A549 (cell line): ENCODE data around the gene DHRS3.

Source experiments
- FOSB ChIP-seq: fragments of 250-450 bp; sonication (Bioruptor Pico); IDR thresholded peaks from 2 replicates; pipeline ENCODE4 v1.5.0; 2020; ENCODE audit warnings: mild to moderate bottlenecking, moderate library complexity
- JUNB ChIP-seq: fragments of >200 bp; sonication (Bioruptor Twin); formaldehyde crosslinking; IDR thresholded peaks from 2 replicates; pipeline ENCODE4 v1.6.1; 2016
- NR3C1 ChIP-seq: fragments of >200 bp; sonication (Bioruptor Twin); formaldehyde crosslinking; IDR thresholded peaks from 3 replicates; pipeline ENCODE4 v1.6.1; 2017
- POLR2A ChIP-seq: IDR thresholded peaks from 2 replicates; pipeline ENCODE4 v1.6.1; 2012; ENCODE audit warnings: mild to moderate bottlenecking, low read length
- RAD21 ChIP-seq, 2 experiments: fragments of >200 bp in 1 of 2; sonication (Bioruptor Twin) in 1 of 2; formaldehyde crosslinking in 1 of 2; IDR thresholded peaks in 1 of 2; conservative IDR thresholded peaks in 1 of 2; 2 replicates in 1 of 2; 3 replicates in 1 of 2; pipeline ENCODE4 v1.6.1; 2012 to 2018; ENCODE audit warnings: inconsistent platforms in 1 of 2
- SMC3 ChIP-seq: fragments of >200 bp; sonication (Bioruptor Twin); formaldehyde crosslinking; IDR thresholded peaks from 3 replicates; pipeline ENCODE4 v1.6.1; 2018; ENCODE audit warnings: inconsistent platforms
- TF ChIP-seq, protein P1 (sequence below): fragments of >200 bp; sonication (Bioruptor Twin); formaldehyde crosslinking; IDR thresholded peaks from 3 replicates; pipeline ENCODE4 v1.5.1; 2016

DNA sequence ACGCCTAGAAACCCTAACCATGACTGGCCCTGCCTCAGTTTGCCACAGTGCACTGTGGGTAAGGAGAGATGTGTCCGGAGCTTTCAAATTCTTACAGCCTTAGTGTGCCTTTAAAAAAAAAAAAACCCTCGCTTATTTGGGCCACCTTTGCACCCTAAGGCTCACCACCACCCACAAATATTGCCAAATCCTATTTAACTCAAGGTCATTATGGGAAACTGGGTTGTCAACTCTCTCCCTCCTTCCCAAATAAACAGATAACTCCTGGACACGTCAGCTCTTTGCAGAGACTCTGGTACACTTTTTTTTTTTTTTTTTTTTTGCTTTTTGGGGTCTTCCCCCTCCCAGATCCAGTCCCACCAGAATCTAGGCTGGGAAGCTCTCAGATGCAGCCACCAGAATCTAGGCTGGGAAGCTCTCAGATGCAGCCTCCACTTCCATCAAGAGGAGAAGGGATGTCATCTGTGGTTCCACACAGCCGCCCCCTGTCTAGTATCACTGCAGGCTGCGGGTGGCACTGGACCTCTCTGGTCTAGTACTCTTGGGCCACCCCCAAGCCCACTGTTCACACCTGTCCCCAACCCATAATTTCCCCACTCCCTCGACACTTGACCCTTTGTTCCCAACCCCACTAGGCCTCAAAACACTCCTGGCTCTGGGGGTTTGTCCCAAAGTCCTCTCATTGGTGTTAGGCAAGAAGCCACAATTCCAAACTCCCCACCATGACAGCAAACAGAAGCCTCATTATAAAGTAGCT is 3.4 kb downstream of the DHRS3 start:
- TF ChIP-seq POLR2A (no peak), NR3C1 (no peak), JUNB (no peak), RAD21 (conservative IDR thresholded peaks at IDR 0.05 in 1 of 2, IDR thresholded peaks at IDR 0.05 in 1 of 2) (no peak), FOSB (CRISPR knock-in tag) (no peak), SMC3 (no peak)
- TF ChIP-seq, protein P1, sequence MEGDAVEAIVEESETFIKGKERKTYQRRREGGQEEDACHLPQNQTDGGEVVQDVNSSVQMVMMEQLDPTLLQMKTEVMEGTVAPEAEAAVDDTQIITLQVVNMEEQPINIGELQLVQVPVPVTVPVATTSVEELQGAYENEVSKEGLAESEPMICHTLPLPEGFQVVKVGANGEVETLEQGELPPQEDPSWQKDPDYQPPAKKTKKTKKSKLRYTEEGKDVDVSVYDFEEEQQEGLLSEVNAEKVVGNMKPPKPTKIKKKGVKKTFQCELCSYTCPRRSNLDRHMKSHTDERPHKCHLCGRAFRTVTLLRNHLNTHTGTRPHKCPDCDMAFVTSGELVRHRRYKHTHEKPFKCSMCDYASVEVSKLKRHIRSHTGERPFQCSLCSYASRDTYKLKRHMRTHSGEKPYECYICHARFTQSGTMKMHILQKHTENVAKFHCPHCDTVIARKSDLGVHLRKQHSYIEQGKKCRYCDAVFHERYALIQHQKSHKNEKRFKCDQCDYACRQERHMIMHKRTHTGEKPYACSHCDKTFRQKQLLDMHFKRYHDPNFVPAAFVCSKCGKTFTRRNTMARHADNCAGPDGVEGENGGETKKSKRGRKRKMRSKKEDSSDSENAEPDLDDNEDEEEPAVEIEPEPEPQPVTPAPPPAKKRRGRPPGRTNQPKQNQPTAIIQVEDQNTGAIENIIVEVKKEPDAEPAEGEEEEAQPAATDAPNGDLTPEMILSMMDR = no peak
